A549 (cell line): ENCODE data around the gene ERP44. TPM values are rescaled to one million over a fixed set of nuclear protein-coding genes. Genes with fewer than 3 reads are reported as not detected.
"Not testable (repeated sequence)": the region's sequence is repeated elsewhere in the genome, so short reads cannot be mapped to it uniquely, and the experiment has no call there.

ENCODE experiments used
- ATAC-seq, 2 experiments: fragments of 200-7000 bp in 1 of 2; fragments of >200 bp in 1 of 2; cut with Nextera tagmentation in 1 of 2; cut with Tn5 transposase in 1 of 2; 3 replicates each; pipeline versions ENCODE4 v1.8.0 to v1.9.1; 2018 to 2020; ENCODE audit warnings: mild to moderate bottlenecking in 1 of 2, moderate library complexity in 1 of 2
- CTCF ChIA-PET: fragments of 300-600 bp; sonication (Branson Sonifier 250); formaldehyde crosslinking; extraction: SDS; loops from one replicate; lab custom pipeline; 2021; ENCODE audit warnings: antibody characterized with exemption, inconsistent platforms; lab: Yijun Ruan, JAX
- POLR2A ChIA-PET: fragments of 350-600 bp; formaldehyde crosslinking; extraction: SDS; loops from one replicate; lab custom pipeline; 2021; ENCODE audit warnings: antibody characterized with exemption, inconsistent platforms; lab: Yijun Ruan, JAX
- DNase-seq, 2 experiments: peaks; one replicate each; pipeline versions ENCODE4 v3.0.0 to v3.0.0-alpha.2; 2011 to 2016; ENCODE audit warnings: low read depth in 1 of 2, low spot score in 1 of 2
- FAIRE-seq: peaks from 2 replicates; lab custom pipeline; 2011; peaks lifted over from hg19 to GRCh38; lab: Jason Lieb, UNC
- H3K27ac ChIP-seq, 2 experiments: fragments of >200 bp; sonication (Bioruptor Twin); formaldehyde crosslinking; 3 replicates each; pipeline ENCODE4 v1.5.1; 2016 to 2017
- H3K4me1 ChIP-seq: fragments of >200 bp; sonication (Bioruptor Twin); formaldehyde crosslinking; 3 replicates; pipeline ENCODE4 v1.6.1; 2016
- H3K4me2 ChIP-seq: fragments of >200 bp; sonication (Bioruptor Twin); formaldehyde crosslinking; 3 replicates; pipeline ENCODE4 v1.6.1; 2016
- H3K4me3 ChIP-seq: fragments of >200 bp; sonication (Bioruptor Twin); formaldehyde crosslinking; 3 replicates; pipeline ENCODE4 v1.5.1; 2016
- H3K9me3 ChIP-seq: fragments of >200 bp; sonication (Bioruptor Twin); formaldehyde crosslinking; 3 replicates; pipeline ENCODE4 v1.6.1; 2016
- CBX2 ChIP-seq: fragments of 200-600 bp; sonication (generic); IDR thresholded peaks from 2 replicates; pipeline ENCODE4 v1.6.1; 2016; ENCODE audit warnings: low read depth, mild to moderate bottlenecking, borderline replicate concordance
- CBX8 ChIP-seq: fragments of 200-600 bp; sonication (generic); IDR thresholded peaks from 2 replicates; pipeline ENCODE4 v1.6.1; 2016
- CEBPB ChIP-seq, 2 experiments: fragments of >200 bp in 1 of 2; sonication (Bioruptor Twin) in 1 of 2; formaldehyde crosslinking in 1 of 2; IDR thresholded peaks; 2 replicates each; pipeline ENCODE4 v1.6.1; 2012 to 2016
- CTCF ChIP-seq: fragments of >200 bp; sonication (Bioruptor Twin); formaldehyde crosslinking; IDR thresholded peaks from 3 replicates; pipeline ENCODE4 v1.5.1; 2016
- EHF ChIP-seq: fragments of 250-450 bp; sonication (Bioruptor Pico); IDR thresholded peaks from 2 replicates; pipeline ENCODE4 v1.5.0; 2020; ENCODE audit warnings: mild to moderate bottlenecking
- EHMT2 ChIP-seq: fragments of 200-600 bp; sonication (generic); IDR thresholded peaks from 2 replicates; pipeline ENCODE4 v1.6.1; 2016; ENCODE audit warnings: antibody characterized with exemption, low read depth, mild to moderate bottlenecking, moderate library complexity
- ELK1 ChIP-seq: fragments of 150-350 bp; IDR thresholded peaks from 2 replicates; pipeline ENCODE4 v1.6.1; 2014; ENCODE audit warnings: low read depth, mild to moderate bottlenecking, low read length
- FOSB ChIP-seq: fragments of 250-450 bp; sonication (Bioruptor Pico); IDR thresholded peaks from 2 replicates; pipeline ENCODE4 v1.5.0; 2020; ENCODE audit warnings: mild to moderate bottlenecking, moderate library complexity
- HES2 ChIP-seq: fragments of >200 bp; sonication (Bioruptor Twin); formaldehyde crosslinking; IDR thresholded peaks from 2 replicates; pipeline ENCODE4 v1.6.1; 2016
- HOXB13 ChIP-seq: fragments of 250-450 bp; sonication (Bioruptor Pico); IDR thresholded peaks from 2 replicates; pipeline ENCODE4 v1.5.0; 2020; ENCODE audit warnings: low read depth, mild to moderate bottlenecking, moderate library complexity
- MAFK ChIP-seq: fragments of 450-650 bp; IDR thresholded peaks from 2 replicates; pipeline ENCODE4 v1.6.1; 2014; ENCODE audit not compliant: partially characterized antibody
- NPAS2 ChIP-seq: fragments of 250-450 bp; sonication (Bioruptor Pico); IDR thresholded peaks from 2 replicates; pipeline ENCODE4 v1.8.0; 2022; ENCODE audit warnings: mild to moderate bottlenecking, moderate library complexity, borderline replicate concordance
- NR3C1 ChIP-seq: fragments of >200 bp; sonication (Bioruptor Twin); formaldehyde crosslinking; IDR thresholded peaks from 3 replicates; pipeline ENCODE4 v1.6.1; 2017
- PBX3 ChIP-seq: IDR thresholded peaks from 2 replicates; pipeline ENCODE4 v1.6.1; 2012
- PHF8 ChIP-seq: fragments of 200-600 bp; sonication (generic); IDR thresholded peaks from 2 replicates; pipeline ENCODE4 v1.6.1; 2016; ENCODE audit warnings: low read depth, mild to moderate bottlenecking, antibody characterized with exemption, moderate library complexity, borderline replicate concordance
- RAD21 ChIP-seq, 2 experiments: fragments of >200 bp in 1 of 2; sonication (Bioruptor Twin) in 1 of 2; formaldehyde crosslinking in 1 of 2; IDR thresholded peaks in 1 of 2; conservative IDR thresholded peaks in 1 of 2; 2 replicates in 1 of 2; 3 replicates in 1 of 2; pipeline ENCODE4 v1.6.1; 2012 to 2018; ENCODE audit warnings: inconsistent platforms in 1 of 2
- RNF2 ChIP-seq: fragments of 200-600 bp; sonication (generic); IDR thresholded peaks from 2 replicates; pipeline ENCODE4 v1.6.1; 2016; ENCODE audit warnings: low read depth, mild to moderate bottlenecking, antibody characterized with exemption, moderate library complexity, borderline replicate concordance
- SMC3 ChIP-seq: fragments of >200 bp; sonication (Bioruptor Twin); formaldehyde crosslinking; IDR thresholded peaks from 3 replicates; pipeline ENCODE4 v1.6.1; 2018; ENCODE audit warnings: inconsistent platforms
- SREBF2 ChIP-seq: fragments of 450-650 bp; IDR thresholded peaks from 2 replicates; pipeline ENCODE4 v1.6.1; 2014; ENCODE audit warnings: mild to moderate bottlenecking, moderate library complexity
- TFCP2L1 ChIP-seq: fragments of 250-450 bp; sonication (Bioruptor Pico); IDR thresholded peaks from 2 replicates; pipeline ENCODE4 v1.5.0; 2021; ENCODE audit warnings: mild to moderate bottlenecking
- TP53 ChIP-seq: fragments of 250-450 bp; sonication (Bioruptor Pico); IDR thresholded peaks from 2 replicates; pipeline ENCODE4 v1.5.0; 2021; ENCODE audit warnings: mild to moderate bottlenecking, moderate library complexity
- WGBS: methylation state at CpG from one replicate; pipeline ENCODE4 v1.1.6; 2017; ENCODE audit errors: missing lambda C conversion rate; 5-methylcytosine and 5-hydroxymethylcytosine counted together
- polyA plus RNA-seq, 4 experiments: library from polyadenylated mRNA; depleted of rRNA in 3 of 4; stranded (reverse); fragments of >200 nt; fragmentation: RNase III in 1 of 4; extraction: RNeasy Plus Mini Kit Qiagen cat#74134 plus additional on column Dnase treatment in 1 of 4; gene quantifications; 2 replicates in 3 of 4; 3 replicates in 1 of 4; pipeline ENCODE4 v1.2.3, GENCODE V29; 2011 to 2017

Gene ERP44
- polyA plus RNA-seq, 2 of the 4 experiments (the other 2 are of a cell fraction), result 12.4 to 19.4 TPM

- ChIA-PET CTCF (interaction anchor here (0.6 kb wide), 1 partner anchor 618 kb away, joined by 3 read pairs; no protein-coding TSS in a partner anchor), POLR2A (no interaction called here)
- peak; percentile 99 for TF ChIP-seq MAFK
- TF ChIP-seq TFCP2L1, result no peak
- ATAC-seq (no peak), DNase-seq (no peak), FAIRE-seq (no peak)
- 79% methylated on average over 3 of the region's 3 CpGs for WGBS
- H3K27ac ChIP-seq, result no peak overlapping the region
- H3K4me3 ChIP-seq, result no peak overlapping the region
- H3K4me2 ChIP-seq, result no peak overlapping the region; the same call in 2 of the 3 replicates
- no peaks in the 10 kb centered on the region for H3K9me3 ChIP-seq
- H3K4me1 ChIP-seq, result peaks cover 28% of the 10 kb centered on the region; the same call in 2 of the 3 replicates
Measured at GRCh38 chr9:100096378-100096916, 2.4 kb downstream of the ERP44 start.

GRCh38 chr9:100094411-100094810 lies 4.4 kb downstream of the ERP44 start:
- DNase-seq, H3K4me3 ChIP-seq, CTCF ChIA-PET, FAIRE-seq, H3K9me3 ChIP-seq, ATAC-seq, POLR2A ChIA-PET, H3K4me2 ChIP-seq, H3K27ac ChIP-seq: not testable (repeated sequence)
- peaks cover 26% of the 10 kb centered on the region; the same call in 2 of the 3 replicates for H3K4me1 ChIP-seq
- 84% methylated on average over 2 of the region's 2 CpGs for WGBS

GRCh38 chr9:100092066-100092465 lies 6.7 kb downstream of the ERP44 start:
- FAIRE-seq, result peak; percentile 85

GRCh38 chr9:100091650-100092049 lies 7.2 kb downstream of the ERP44 start:
- DNase-seq (no peak), ATAC-seq (no peak), FAIRE-seq (no peak)
- POLR2A ChIA-PET, result no interaction called here
- CTCF ChIA-PET, result no interaction called here
- 53% methylated on average over 1 of the region's 1 CpG for WGBS
- no peaks in the 10 kb centered on the region for H3K9me3 ChIP-seq
- H3K4me1 ChIP-seq, result peaks cover 14% of the 10 kb centered on the region; the same call in 2 of the 3 replicates
- no peak for TF ChIP-seq CTCF
- TF ChIP-seq CBX8, result no peak
- TF ChIP-seq CEBPB (IDR thresholded peaks at IDR 0.05), result no peak
- no peak for TF ChIP-seq HES2
- no peak for TF ChIP-seq EHMT2
- TF ChIP-seq RAD21 (conservative IDR thresholded peaks at IDR 0.05 in 1 of 2, IDR thresholded peaks at IDR 0.05 in 1 of 2), result no peak
- TF ChIP-seq TP53, result no peak
- TF ChIP-seq SMC3, result no peak
- no peak for TF ChIP-seq FOSB
- no peak for TF ChIP-seq NR3C1
- TF ChIP-seq SREBF2, result no peak
- TF ChIP-seq ELK1, result no peak
- no peak for TF ChIP-seq PHF8
- TF ChIP-seq PBX3, result no peak
- H3K27ac ChIP-seq, result no peak overlapping the region
- no peak overlapping the region for H3K4me2 ChIP-seq
- H3K4me3 ChIP-seq, result no peak overlapping the region

More at GRCh38 chr9:100092066-100092465, 6.7 kb downstream of the ERP44 start:
- H3K27ac ChIP-seq, result no peak overlapping the region
- no peak for ATAC-seq
- 84% methylated on average over 1 of the region's 1 CpG for WGBS
- TF ChIP-seq EHF (CRISPR knock-in tag) (no peak), HOXB13 (CRISPR knock-in tag) (no peak), CTCF (no peak), NPAS2 (CRISPR knock-in tag) (no peak), RNF2 (no peak), HES2 (no peak), CBX2 (no peak)
- ChIA-PET CTCF (no interaction called here), POLR2A (no interaction called here)
- H3K4me3 ChIP-seq, result no peak overlapping the region
- H3K4me2 ChIP-seq, result no peak overlapping the region
- H3K4me1 ChIP-seq, result peaks cover 18% of the 10 kb centered on the region; the same call in 2 of the 3 replicates
- no peak for DNase-seq
- no peaks in the 10 kb centered on the region for H3K9me3 ChIP-seq
